ENCODE measurements around the gene IPO4.

The IPO4 gene

DNA sequence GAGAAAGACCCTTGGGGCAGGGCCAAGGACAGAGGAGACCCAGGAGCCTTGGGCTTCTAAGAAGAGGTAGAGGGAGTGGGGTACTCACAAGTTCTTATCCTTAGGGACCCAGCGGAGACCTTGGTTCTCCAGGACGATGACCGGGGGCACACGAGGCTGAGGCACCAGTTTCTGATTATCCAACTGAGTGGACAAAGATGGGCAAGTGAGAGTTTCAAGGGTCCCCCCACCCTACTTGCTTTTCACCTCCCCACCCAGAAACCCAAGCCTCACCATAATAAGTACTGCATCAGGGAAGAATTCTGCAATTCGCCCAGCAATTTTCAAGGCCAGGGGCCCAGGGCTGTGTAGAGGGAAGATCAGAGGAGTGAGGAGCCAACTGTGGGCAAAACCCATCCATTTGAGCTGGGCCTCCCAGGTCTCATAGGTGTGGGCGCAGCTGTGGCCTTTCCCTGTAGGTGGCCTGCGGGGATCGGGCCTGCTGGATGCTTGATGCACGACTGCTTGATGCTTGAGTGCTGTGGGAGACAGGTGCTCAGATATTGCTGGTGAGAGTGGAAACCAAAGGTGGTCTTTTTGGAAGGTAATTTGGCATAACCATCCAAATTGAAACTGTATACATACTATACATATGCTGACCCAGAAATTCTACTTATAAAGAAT is 49.2 kb downstream of the IPO4 start:
- TF ChIP-seq, protein P1, sequence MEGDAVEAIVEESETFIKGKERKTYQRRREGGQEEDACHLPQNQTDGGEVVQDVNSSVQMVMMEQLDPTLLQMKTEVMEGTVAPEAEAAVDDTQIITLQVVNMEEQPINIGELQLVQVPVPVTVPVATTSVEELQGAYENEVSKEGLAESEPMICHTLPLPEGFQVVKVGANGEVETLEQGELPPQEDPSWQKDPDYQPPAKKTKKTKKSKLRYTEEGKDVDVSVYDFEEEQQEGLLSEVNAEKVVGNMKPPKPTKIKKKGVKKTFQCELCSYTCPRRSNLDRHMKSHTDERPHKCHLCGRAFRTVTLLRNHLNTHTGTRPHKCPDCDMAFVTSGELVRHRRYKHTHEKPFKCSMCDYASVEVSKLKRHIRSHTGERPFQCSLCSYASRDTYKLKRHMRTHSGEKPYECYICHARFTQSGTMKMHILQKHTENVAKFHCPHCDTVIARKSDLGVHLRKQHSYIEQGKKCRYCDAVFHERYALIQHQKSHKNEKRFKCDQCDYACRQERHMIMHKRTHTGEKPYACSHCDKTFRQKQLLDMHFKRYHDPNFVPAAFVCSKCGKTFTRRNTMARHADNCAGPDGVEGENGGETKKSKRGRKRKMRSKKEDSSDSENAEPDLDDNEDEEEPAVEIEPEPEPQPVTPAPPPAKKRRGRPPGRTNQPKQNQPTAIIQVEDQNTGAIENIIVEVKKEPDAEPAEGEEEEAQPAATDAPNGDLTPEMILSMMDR (IDR thresholded peaks at IDR 0.05; ENCODE audit: low read depth, low read length, poor library complexity, severe bottlenecking), result no peak
- no peak for TF ChIP-seq EZH2phosphoT487 (IDR thresholded peaks at IDR 0.05; ENCODE audit: borderline replicate concordance, low read length)
- Histone ChIP-seq H3K4me3 (ENCODE audit: low read length) (peak overlapping the region; percentile 97), H3K27ac (ENCODE audit: low read depth, low read length) (no peak overlapping the region), H3F3A (ENCODE audit: control insufficient read depth, insufficient read depth) (peaks cover 5% of the 10 kb centered on the region; the same call in 1 of the 2 replicates), H3K27me3 (ENCODE audit: control insufficient read depth, low read length) (no peaks in the 10 kb centered on the region), H3K9me3 (ENCODE audit: control insufficient read depth, insufficient read depth, low read length) (no peaks in the 10 kb centered on the region), H3K9me2 (replicated peaks; ENCODE audit: control insufficient read depth, low read length) (no peaks in the 10 kb centered on the region), H3K4me2 (ENCODE audit: low read length) (peak overlapping the region; percentile 79), H3K36me3 (ENCODE audit: control insufficient read depth, low read length) (peaks cover 59% of the 10 kb centered on the region), H3K79me2 (ENCODE audit: control insufficient read depth, low read length) (peaks cover 38% of the 10 kb centered on the region), H4K20me1 (ENCODE audit: control insufficient read depth, insufficient read depth, low read depth, low read length) (no peaks in the 10 kb centered on the region), H3K4me1 (ENCODE audit: control insufficient read depth, low read length) (peaks cover 34% of the 10 kb centered on the region)

GRCh38 chr14:24138396-24139271 is 50.0 kb downstream of the IPO4 start:
- H3K9me2 ChIP-seq (replicated peaks; ENCODE audit: control insufficient read depth, low read length), result no peaks in the 10 kb centered on the region
- TF ChIP-seq EZH2phosphoT487 (IDR thresholded peaks at IDR 0.05; ENCODE audit: borderline replicate concordance, low read length), result no peak
- TF ChIP-seq, protein P1 (IDR thresholded peaks at IDR 0.05; ENCODE audit: low read depth, low read length, poor library complexity, severe bottlenecking), result no peak
- no peaks in the 10 kb centered on the region for H4K20me1 ChIP-seq (ENCODE audit: control insufficient read depth, insufficient read depth, low read depth, low read length)
- H3F3A ChIP-seq (ENCODE audit: control insufficient read depth, insufficient read depth), result peaks cover 5% of the 10 kb centered on the region; the same call in 1 of the 2 replicates
- H3K4me3 ChIP-seq (ENCODE audit: low read length), result no peak overlapping the region
- H3K79me2 ChIP-seq (ENCODE audit: control insufficient read depth, low read length), result peaks cover 38% of the 10 kb centered on the region
- H3K27me3 ChIP-seq (ENCODE audit: control insufficient read depth, low read length), result no peaks in the 10 kb centered on the region
- peak overlapping the region; percentile 79; the same call in 1 of the 2 replicates for H3K4me2 ChIP-seq (ENCODE audit: low read length)
- H3K27ac ChIP-seq (ENCODE audit: low read depth, low read length), result no peak overlapping the region
- H3K9me3 ChIP-seq (ENCODE audit: control insufficient read depth, insufficient read depth, low read length), result no peaks in the 10 kb centered on the region
- H3K36me3 ChIP-seq (ENCODE audit: control insufficient read depth, low read length), result peaks cover 52% of the 10 kb centered on the region
- peaks cover 34% of the 10 kb centered on the region for H3K4me1 ChIP-seq (ENCODE audit: control insufficient read depth, low read length)

GRCh38 chr14:24137529-24138395 is 50.9 kb downstream of the IPO4 start:
- H3K27me3 ChIP-seq (ENCODE audit: control insufficient read depth, low read length), result no peaks in the 10 kb centered on the region
- H3K9me3 ChIP-seq (ENCODE audit: control insufficient read depth, insufficient read depth, low read length), result no peaks in the 10 kb centered on the region
- peaks cover 43% of the 10 kb centered on the region for H3K36me3 ChIP-seq (ENCODE audit: control insufficient read depth, low read length)
- peaks cover 34% of the 10 kb centered on the region for H3K4me1 ChIP-seq (ENCODE audit: control insufficient read depth, low read length)
- H3F3A ChIP-seq (ENCODE audit: control insufficient read depth, insufficient read depth), result peaks cover 5% of the 10 kb centered on the region; the same call in 1 of the 2 replicates
- peaks cover 38% of the 10 kb centered on the region for H3K79me2 ChIP-seq (ENCODE audit: control insufficient read depth, low read length)
- peak overlapping the region; percentile 95 for H3K4me2 ChIP-seq (ENCODE audit: low read length)
- H4K20me1 ChIP-seq (ENCODE audit: control insufficient read depth, insufficient read depth, low read depth, low read length), result no peaks in the 10 kb centered on the region
- H3K27ac ChIP-seq (ENCODE audit: low read depth, low read length), result no peak overlapping the region
- H3K4me3 ChIP-seq (ENCODE audit: low read length), result no peak overlapping the region
- TF ChIP-seq, protein P1 (IDR thresholded peaks at IDR 0.05; ENCODE audit: low read depth, low read length, poor library complexity, severe bottlenecking), result no peak
- no peak for TF ChIP-seq EZH2phosphoT487 (IDR thresholded peaks at IDR 0.05; ENCODE audit: borderline replicate concordance, low read length)
- H3K9me2 ChIP-seq (replicated peaks; ENCODE audit: control insufficient read depth, low read length), result no peaks in the 10 kb centered on the region

All from DOHH2 (cell line).